ENCODE measurements around the gene SUN2.
A peak's percentile ranks its signal among the peaks of the same experiment; 100 is the strongest.

The SUN2 gene

DNA sequence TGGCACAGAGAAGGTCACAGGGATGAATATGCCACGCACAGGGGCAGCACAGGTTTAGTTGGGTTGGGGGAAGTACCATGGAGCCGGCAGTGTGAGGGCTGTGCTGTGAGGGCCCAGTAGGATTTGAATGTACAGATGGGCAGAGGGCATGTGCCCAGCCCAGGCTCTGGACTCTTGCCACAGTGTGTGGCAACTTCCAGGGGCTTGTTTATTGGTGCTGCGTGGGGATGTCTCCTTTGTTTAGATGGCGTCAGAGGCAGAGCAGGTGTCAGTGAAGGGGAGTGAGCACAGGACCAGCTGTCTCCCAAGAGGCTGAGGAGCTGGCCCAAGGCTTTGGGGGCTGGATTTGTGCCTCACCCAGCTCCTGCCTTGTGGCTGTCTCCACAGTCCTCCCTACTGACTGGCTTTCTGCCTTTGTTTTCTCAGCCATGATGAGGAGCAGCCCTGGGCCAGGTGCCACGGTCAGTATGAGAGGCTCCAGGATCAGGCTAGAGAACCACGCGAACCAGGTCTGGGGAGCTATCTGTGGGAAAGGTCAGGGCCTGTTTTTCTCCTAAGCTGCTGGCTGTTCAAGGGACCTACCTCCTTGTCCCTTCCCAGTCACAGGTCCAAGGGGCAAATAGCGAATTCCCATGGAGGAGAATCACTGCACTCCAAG is 21.9 kb downstream of the SUN2 start:
- no peak for DNase-seq

DNA sequence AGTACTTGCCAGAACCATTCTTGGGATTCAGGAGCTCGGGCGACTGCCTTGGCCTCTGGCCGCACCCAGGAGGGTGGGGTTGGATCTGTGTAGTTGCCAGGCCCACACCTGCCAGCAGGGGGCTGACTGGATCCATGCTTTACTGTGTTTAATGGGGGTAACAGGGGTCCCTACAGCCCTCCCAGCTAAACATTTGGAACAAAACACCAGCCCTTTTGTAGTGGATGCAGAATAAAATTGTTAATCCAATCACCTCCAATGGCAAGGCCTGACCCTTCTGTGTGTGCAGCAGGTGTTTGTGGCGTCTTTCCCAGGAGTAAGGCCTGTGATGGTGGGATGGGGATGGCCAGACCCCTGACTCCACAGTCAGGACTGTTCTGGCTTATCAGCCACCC is 22.5 kb downstream of the SUN2 start:
- DNase-seq = peak; percentile 72

DNA sequence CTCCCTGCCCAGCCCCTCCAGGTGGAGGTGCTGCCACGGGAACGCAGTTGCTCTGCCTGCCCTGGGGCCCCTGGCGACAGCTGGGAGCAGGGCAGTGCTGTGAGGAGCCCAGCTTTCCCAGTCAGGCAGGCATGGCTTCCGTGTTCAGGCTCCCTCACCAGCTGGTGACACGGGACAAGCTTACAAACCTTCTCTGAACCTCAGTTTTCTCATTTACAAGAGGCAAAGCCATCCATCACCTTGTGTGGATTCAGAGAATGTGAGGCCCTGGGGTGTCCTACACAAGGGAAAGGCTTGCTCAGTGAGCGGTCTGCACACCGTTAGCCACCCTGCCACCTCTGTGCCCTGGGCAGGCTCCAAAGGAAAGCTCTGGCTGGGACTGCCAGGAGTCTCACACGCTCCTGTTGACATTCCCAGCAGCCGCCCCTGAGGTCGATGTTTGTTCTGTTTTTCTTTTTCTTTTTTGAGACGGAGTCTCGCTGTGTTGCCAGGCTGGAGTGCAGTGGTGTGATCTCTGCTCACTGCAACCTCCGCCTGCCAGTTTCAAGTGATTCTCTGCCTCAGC is 23.5 kb downstream of the SUN2 start:
- no peak for DNase-seq

DNA sequence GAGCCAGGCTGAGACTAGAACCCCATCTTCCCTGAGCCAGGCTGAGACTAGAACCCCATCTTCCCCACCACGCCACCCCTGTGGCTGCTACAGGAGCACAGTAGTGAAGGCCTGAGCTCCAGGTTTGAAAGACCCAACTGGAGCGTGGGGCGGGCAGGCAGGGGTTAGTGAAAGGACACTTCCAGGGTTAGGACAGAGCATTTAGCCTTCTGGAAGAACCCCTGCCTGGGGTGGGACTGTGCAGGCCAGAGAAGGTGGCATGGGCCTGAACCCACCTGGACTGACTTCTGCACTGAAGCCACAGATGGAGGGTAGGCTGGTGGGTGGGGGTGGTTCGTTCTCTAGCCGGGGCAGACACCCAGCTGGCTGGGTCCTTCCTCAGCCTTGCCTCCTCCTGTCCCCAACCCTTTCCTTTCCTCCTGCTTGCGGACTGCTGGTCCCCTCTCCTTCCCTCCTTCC is 24.1 kb downstream of the SUN2 start:
- no peak for DNase-seq

DNA sequence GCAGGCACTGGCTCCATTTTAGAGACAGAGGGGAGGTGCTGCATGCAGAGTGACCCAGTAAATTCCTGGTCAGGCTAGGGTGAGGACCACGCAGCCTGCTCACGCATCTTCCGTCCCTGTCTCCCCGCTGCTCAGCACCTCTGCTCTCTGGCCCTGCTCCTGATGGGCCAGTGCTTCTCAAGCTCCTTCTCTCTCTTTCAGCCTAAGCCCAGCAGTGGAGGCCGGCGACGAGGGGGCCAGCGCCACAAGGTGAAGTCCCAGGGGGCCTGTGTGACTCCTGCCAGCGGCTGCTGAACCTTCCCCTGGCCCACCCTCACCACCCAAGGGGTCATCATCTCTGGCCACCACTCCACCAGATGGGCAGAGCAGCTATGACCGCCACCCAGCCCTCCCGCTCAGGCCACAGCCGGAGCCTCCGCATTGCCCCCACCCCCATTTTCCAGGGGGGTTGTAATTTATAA is 25.4 kb downstream of the SUN2 start:
- no peak for DNase-seq

DNA sequence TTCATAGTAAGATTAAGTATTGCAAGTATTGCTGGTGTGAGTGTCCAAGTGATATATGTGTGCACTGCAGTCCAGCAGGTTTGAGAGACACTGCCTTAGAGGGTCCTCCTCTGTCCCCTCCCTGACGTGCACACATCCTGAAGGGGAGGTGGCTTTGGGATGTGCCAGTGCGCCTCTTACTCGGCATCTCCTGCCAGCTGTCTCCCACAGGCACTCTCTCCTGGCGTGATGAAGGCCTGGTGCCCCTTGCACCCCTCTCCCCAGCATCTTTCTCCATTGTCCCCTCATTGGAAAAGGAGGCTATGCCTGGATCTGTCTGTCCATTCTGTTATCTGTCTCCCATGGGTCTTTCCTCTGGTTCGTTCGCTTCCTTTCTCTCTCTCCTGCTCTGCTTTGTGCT is 25.9 kb downstream of the SUN2 start:
- no peak for DNase-seq

DNA sequence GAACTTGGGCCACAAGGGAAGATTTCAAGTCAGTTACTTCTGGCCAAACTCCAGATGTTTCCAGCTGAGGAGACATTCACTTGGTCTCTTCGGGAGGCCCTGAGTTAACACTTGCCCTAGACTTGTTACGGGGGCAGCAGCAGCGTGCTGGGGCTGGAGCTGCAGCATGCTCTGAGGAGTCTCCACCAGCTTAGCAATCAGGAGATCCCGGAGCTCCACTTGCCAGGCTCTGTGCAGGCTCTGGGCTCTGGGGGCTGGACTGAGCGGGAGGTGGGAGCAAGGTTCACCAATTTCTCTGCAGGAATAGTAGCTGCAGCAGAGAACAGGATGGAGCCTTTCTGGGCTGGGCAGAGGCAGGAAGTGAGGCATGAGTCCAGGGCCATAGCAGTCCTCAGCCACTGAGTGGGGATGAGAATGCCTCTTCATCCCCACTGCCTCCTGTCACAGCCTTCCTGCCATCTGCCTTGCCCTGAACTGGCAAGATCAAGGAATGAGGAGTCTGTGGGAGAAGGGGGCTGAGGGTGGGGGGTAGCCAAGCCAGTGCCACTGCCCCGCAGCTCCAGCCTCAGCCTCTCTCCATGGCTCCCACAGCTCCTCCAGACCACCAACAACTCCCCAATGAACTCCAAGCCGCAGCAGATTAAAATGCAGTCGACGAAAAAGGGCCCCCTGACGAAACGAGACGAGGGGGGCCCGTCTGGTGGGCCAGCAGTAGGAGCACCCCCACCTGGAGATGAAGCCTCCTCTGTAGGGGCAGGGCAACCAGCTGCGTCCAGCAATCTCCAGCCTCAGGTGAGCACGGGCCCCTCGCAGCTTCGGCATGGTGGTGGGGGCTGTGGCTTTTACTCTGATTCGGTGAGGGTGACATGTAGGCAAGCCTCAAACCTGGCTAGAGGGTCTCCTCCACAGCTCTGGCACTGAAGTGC is 26.7 kb downstream of the SUN2 start:
- DNase-seq = no peak

DNA sequence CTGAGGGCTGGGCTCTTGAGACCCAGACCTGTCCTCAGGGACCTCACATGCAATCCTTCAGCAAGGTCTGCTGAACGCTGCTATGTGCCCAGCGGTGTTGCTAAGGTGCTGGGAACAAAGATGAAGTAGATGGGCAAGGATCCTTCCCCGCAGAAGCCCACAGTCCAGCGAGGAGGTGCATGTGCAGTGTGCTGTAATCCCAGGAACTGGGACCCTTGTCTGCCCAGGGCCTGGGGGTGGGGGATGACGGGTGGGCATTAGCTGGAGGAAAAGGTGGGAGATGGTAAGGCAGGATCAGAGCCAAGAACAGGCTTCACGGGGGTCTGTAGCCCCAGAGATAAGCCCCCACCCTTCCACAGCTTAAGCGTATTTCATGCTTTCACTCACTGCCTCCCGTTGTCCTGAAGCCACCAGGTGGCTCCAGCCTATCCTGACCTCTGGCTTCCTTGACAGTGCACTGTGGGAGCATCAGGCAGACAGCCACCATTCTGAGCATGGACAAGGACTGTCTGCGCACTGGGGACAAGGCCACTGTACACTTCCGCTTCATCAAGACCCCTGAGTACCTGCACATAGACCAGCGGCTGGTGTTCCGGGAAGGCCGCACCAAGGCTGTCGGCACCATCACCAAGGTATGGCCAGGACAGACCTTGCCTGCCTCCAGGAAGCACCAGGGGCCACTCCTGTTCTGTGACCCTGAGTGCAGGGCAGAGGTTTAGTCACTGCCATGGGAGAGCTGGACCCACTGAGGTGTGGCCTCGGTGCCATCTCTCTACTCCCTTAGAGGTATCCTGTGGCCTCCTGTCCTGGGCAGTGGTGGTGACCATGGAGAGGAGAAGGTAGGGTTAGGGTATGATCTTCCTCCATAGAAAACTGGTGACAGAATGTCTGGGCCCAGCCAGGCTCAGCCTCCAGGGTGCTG is 28.0 kb downstream of the SUN2 start:
- no peak for DNase-seq

DNA sequence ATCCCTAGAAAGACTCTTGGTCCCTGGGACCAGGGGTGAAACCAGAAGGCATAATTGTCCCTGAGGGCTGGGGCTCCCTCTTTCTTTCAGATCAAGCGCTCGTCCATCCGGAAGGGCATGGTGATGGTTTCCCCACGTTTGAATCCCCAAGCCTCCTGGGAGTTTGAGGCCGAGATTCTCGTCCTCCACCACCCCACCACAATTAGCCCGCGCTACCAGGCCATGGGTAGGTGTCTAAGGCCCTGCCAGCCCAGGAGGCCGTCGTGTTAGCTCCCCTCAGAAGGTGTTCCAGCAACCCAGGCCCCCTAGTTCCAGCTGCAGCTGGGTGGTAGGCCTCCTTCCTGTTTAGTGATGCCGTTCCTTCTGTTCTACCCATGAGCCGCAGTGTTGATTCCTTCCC is 28.7 kb downstream of the SUN2 start:
- DNase-seq = no peak

DNA sequence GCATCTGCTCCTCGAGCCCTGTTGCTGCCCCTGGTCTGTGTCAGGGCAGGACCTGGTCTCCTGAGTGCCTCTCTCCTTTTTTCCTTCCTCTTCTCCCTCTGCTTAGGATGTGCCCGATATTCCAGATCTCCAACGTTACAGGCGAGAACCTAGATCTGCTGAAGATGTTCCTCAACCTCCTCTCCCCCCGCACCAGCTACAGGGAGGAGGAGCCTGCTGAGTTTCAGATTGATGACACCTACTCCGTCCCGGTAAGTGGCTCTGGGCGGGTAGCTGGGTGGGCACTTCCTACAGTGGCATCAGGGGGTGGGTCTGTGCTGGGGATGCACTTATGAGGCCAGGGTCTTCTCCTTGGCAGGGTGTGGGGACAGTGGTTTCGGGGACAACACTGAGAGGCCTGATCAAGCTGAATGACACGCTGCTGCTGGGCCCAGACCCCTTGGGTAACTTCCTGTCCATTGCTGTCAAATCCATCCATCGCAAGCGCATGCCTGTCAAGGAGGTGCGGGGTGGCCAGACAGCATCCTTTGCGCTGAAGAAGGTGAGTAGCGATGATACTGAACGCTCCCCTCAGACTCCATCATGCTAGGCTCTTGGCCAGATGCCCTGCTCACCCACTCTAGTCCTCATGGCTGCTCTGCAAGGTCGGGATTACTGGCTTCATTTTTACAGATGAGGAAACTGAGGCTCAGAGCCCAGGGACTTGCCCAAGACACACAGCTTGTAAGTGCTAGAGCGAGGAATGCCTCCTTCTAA is 29.7 kb downstream of the SUN2 start:
- no peak for DNase-seq

DNA sequence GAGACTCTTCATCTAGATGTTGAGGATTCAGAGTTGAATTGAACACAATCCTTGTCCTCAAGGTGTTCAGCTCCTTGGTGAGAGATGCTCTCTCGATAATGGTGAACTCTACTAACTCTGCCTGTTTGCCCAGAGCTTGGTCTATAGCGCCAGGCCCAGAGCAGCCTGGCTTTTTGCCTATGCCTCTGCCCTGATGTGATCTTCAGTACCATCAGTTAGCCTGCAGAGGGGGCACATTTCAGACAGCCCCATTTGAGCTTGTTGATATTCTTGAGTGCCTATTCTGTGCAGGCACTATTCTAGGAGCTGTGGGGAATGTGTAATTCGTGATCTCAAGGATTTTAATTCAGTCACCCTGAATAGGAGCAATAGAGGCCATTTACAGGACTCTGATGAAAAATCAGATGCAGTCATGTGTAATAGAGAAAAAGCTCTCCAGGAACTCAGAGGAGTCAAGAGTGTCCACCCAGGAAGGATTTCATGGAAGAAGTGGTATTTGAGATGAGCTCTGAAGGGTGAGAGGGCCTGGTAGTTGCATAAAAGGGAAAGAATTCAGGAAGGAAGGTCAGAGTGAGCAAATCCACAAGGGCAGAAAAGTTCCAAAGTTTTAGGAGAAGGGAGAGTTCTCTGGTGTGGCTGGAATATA is 30.7 kb downstream of the SUN2 start:
- no peak for DNase-seq

DNA sequence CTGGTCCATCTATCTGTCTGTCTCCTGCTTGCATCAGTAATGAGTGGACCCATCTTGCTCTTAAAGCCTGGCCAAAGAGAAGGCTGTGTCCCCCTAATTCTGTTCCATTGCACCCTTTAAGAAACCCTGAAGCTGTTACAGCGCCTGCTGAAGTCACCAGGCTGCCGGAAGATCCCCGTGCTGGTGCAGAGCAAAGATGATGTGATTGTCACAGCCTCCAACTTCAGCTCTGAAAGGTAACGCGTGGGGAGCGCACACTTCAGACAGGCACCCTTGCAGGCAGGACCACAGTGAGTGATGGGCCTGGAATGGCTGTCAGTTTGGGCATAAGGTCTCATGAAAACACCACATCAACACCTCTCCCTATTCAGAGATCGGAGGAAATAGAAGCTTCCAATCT is 31.6 kb downstream of the SUN2 start:
- no peak for DNase-seq

DNA sequence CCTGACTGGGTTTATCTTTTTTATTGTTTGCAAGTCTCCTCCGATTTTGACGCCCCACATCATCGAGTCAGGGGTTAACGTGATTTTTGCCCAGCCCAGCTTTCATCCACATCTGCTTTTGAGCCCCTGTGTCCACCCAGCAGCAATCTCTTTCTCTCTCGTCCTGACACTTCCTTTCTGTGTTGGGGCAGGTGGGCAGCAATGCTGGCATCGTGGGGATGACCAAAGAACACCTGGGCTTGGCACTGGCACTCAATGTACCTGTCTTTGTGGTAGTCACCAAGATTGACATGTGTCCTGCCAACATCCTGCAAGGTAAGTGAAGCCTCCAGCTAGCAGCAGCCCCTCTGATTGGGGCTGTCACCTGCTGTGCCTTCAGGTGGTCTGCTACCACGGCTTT is 34.2 kb downstream of the SUN2 start:
- DNase-seq = no peak

DNA sequence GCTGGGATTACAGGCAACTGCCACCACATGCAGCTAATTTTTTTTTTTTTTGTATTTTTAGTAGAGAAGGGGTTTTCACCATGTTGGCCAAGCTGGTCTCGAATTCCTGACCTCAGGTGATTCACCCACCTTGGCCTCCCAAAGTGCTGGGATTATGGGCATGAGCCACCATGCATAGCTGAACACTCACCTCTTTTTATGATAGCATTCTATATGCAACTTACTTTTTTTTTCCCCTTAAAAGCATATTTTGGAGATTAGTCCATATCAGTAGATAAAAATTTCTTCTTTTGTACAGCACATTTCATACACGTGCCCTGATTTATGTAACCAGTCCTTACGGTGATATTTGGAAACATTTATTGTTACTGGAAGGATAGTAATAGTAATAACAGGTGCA is 35.4 kb downstream of the SUN2 start:
- no peak for DNase-seq

DNA sequence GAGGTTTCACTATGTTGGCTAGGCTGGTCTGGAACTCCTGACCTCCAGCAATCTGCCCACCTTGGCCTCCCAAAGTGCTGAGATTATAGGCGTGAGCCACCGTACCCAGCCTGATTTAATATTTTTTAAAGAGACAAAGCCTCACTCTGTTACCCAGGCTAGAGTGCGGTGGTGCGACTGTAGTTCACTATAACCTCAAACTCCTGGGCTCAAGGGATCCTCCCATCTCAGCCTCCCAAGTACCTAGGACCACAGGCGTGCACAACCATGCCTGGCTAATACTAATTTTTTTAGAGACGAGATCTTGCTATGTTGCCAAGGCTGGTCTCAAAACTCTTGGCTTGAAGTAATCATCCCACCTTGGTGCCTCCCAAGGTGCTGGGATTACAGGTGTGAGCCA is 36.6 kb downstream of the SUN2 start:
- no peak for DNase-seq

DNA sequence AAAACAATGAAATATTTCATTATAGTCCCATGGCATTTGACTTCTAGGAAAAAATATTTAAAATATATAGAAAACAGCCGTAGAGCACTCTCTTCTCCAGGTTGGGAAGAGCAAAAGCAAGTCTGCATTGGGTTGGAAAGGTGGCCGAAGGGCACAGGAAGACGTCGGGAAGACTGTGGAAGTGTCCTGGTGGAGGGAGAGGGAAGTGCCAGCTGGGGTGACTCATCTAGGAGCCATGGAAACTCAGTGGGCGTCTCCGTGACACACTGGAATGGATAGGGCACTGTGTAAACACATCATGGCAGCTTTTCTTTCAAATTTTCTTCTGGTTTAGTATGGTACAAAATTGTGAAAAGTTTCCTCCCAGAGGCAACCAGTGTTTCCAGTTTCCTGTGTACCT is 37.4 kb downstream of the SUN2 start:
- DNase-seq = no peak

DNA sequence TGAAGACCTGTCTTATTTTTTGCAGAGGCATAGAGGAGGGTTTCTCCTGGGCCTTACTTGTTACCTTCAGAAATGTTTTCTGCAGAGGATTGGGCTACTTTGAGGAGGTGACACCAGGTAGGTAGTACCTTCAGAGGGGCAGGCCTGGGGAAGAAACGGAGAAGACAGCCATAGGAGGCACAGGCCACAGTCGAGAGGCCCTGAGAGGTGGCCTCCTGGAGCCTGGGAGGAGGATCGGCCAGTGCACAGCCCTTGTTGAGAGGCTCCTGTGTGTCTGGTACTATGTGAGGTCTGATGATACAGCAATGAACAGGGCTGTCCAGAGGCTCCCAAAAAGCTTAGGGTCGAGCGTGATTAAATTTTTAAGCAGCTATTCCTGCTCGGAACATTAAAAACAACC is 38.6 kb downstream of the SUN2 start:
- DNase-seq = no peak

DNA sequence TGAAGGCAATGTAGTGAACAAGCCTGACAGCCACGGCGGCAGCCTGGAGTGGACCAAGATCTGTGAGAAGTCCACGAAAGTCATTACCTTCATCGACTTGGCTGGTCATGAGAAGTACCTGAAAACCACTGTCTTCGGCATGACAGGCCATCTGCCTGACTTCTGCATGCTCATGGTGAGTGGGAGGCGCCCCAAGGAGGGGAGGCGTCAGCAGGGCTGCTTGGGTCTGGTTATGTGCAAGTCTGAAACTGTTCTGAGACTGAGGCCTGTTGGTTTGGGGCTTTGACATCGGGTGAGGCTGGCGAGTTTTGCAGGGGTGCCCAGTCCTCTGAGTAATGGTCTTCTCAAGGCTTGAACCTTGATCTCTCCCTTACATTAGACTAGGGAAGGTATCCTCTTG is 39.0 kb downstream of the SUN2 start:
- DNase-seq = no peak

DNA sequence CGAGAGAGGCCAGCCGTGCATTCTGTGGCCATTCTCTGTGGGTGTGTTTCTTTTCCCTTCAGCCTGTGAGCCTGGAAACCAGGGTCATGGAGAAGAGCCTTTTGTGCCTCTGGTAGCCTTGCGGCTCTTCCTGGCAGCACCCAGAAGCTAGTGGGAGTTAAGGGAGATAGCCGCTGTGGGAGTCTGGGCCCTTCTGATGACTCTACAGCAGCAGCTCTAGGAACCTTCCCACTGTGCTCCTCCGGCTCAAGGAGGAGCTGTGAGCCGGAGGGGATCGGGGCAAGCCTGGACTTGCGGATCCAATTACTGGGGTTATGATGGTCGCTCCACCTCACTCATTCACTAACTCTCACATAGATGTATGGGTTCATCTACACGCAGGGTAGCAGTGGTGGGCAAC is 39.5 kb downstream of the SUN2 start:
- DNase-seq = no peak

DNA sequence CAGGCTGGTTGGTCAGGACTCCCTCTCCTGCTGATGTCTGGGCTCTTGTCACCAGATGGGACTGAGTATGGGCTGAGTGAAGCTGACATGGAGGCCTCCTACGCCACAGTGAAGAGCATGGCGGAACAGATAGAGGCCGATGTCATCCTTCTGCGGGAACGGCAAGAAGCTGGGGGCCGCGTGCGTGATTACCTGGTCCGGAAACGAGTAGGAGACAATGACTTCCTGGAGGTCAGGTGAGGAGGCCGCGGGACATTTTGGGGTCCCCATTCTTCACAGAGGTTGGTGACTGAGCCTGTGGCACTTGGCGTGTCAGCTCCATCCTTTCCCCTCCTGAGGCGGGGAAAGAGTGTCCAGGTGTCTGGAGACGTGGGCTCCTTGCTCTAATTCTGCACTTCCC is 39.9 kb downstream of the SUN2 start:
- DNase-seq = no peak

DNA sequence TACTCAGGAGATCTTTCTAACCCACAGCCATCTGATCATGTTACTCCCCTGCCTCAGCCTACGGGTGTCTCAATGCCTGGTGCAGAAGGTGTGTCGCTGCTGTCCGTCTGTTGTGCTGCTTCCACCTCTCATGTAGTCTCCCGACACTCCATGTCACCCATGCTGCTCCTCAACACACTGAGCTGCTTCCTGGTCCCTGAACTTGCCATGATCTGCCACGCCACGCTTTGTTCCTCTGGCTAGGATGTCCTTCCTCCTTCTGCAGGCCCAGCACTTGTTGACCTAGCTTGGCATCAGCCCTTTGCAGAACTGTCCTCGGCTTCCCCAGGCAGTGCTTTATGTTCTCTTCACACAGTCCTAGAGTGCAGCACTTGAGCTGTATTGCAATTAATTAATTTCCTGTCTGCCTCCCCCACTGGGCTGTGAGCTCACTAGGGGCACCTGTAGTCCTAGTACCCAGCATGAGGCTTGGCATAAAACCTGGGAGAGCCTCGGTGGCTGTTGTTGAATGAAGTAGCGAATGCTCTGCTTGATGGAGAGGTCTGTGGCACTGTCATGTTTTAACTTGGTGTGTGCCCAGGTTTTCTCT is 40.5 kb downstream of the SUN2 start:
- DNase-seq = no peak
